Coronary artery (tissue), 2 donors: ENCODE data around the gene HOXD13.

Experiments used
- DNase-seq: peaks from one replicate; pipeline ENCODE4 v3.0.0-alpha.2; 2017; ENCODE audit warnings: low spot score
- H3K27ac ChIP-seq, 2 donors: fragments of 200-600 bp; sonication (generic); one replicate each; pipeline ENCODE4 v1.5.1; 2016 to 2019
- H3K4me3 ChIP-seq: fragments of 200-600 bp; sonication (generic); 2 replicates; pipeline ENCODE4 v1.5.1; 2016; ENCODE audit warnings: mild to moderate bottlenecking, moderate library complexity
- TF ChIP-seq, protein P1 (sequence below): fragments of 200-600 bp; sonication (generic); IDR thresholded peaks from one replicate; pipeline ENCODE4 v1.5.1; 2019; ENCODE audit warnings: antibody characterized with exemption

HOXD13 gene

GRCh38 chr2:176085861-176086771, 6.4 kb upstream of the HOXD13 start:
- TF ChIP-seq, protein P1, sequence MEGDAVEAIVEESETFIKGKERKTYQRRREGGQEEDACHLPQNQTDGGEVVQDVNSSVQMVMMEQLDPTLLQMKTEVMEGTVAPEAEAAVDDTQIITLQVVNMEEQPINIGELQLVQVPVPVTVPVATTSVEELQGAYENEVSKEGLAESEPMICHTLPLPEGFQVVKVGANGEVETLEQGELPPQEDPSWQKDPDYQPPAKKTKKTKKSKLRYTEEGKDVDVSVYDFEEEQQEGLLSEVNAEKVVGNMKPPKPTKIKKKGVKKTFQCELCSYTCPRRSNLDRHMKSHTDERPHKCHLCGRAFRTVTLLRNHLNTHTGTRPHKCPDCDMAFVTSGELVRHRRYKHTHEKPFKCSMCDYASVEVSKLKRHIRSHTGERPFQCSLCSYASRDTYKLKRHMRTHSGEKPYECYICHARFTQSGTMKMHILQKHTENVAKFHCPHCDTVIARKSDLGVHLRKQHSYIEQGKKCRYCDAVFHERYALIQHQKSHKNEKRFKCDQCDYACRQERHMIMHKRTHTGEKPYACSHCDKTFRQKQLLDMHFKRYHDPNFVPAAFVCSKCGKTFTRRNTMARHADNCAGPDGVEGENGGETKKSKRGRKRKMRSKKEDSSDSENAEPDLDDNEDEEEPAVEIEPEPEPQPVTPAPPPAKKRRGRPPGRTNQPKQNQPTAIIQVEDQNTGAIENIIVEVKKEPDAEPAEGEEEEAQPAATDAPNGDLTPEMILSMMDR, result peak; percentile 20
- Histone ChIP-seq H3K27ac (no peak overlapping the region), H3K4me3 (peak overlapping the region; percentile 41)
- DNase-seq, result peak; percentile 67

DNA sequence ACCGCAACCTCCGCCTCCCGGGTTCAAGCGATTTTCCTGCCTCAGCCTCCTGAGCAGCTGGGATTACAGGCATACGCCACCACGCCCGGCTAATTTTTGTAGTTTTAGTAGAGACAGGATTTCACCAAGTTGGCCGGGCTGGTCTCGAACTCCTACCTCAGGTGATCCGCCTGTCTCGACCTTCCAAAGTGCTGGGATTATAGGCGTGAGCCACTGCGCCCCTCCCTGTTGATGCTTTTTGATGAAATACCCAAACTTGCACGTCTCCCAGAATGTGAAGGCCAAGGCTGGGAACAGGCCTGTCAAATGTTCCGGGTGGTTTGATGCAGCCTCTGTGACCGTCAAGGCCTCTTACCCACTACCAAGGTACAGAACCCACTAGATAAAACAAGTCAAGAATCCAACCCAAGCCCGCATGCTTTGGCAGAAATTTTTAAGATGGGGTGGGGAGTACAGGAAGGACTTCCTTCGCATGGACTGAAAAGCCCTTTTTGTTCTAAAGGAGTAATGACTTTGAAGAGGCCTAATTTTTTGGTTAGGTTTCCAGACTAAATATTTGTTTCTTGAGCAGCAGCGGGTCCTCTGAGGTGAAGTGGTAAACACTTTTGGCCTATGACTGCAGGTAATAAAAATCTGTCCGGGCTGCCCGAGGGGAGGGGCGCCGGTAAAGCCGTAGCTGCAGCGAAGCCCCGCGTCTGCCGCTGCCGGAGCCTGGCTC, 5.0 kb upstream of the HOXD13 start:
- Histone ChIP-seq H3K27ac (no peak overlapping the region), H3K4me3 (peak overlapping the region; percentile 52)
- TF ChIP-seq, protein P1, result no peak
- DNase-seq, result peak; percentile 41

DNA sequence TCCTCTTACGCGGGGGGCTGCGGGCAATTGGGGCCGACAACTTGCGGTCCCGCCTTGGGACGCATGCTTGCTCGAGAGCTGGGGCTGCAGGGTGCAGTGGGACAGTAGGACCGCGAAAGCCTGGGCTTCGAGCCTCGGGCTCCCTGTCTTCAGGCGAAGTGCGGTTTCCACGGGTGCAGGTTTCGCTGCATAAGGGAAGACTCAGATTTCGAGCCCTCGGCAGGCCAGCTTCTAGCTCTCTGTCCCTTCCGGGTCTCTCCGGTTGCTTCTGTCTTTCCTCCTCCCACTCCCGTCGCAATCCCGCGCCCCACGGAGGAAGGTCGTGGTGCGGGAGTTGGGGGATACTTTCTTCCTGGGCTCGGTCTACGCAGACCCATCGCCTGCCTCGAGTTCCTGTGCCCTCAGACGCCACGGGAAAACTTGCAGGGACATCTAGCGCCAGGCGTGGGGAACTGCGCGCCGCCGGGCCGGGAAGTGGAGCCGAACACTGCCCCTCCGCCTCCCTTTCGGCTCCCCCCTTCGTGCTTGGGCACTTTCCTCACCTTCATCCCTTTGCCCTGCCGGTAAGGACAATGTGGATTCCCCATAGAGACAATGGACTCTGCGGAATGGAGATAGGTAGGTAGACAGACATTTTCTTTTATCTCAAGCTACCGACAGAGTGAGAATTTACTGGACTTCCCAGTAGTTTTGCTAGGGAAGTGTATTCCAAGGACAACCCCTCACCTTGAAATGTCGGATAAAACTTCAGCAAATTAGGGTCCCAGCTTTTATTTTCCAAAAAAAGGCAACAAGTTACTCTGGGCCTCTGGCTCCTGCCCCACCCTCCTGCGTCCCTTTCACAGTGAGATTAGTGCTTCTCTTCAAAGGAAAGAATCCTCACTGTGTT, 4.2 kb upstream of the HOXD13 start:
- Histone ChIP-seq H3K27ac (no peak overlapping the region), H3K4me3 (peak overlapping the region; percentile 52)
- TF ChIP-seq, protein P1, result peak; percentile 75
- peak; percentile 81 for DNase-seq

DNA sequence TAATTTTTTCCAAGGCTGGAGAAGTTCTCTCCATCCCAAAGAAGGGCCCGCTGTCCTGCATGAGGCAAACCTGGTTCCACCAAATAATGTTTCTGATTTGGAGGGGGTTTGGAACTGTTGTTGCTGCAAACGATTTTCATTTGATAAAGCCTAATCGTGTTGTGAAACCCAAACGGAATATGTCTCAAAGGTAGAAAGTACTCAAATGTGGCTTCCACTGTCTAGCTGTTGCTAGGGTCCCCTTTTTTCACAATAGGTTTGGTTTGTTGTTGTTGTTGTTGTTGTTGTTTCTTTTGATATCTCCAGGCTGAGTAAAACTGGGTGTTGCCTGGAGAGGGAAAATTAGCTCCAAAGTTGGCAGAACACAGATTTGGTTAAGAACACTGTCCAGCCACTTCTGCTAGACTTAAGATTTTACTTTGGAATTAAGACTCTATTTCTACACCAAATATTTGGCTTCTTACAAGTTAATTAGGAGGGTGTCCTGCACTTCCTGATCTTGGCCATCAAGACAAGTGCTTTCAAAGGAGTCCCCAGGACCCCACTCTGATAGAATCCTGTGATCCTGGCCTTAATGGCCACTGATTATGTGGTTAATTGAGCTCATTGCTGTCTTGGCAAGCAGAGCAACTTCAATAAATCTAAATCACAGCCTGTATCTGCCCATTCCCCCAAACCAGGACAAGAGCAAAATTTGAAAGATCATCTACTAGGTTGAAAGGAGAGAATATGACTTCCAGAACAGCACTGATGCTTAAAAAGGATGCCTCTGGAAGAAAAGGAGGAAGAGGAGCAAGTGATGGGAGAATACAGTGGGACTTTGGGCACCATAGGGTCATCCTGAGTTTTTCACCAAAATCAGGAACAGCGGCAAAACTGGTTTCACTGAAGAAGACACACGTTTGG, 3.3 kb upstream of the HOXD13 start:
- Histone ChIP-seq H3K4me3 (no peak overlapping the region), H3K27ac (no peak overlapping the region)
- peak; percentile 7 for DNase-seq
- TF ChIP-seq, protein P1, result no peak

GRCh38 chr2:176089843-176090395, 2.6 kb upstream of the HOXD13 start:
- Histone ChIP-seq H3K27ac (no peak overlapping the region), H3K4me3 (no peak overlapping the region)
- TF ChIP-seq, protein P1, result no peak
- DNase-seq, result no peak
